Stimulated activated memory B cell treated with anti-CD40 and anti-IgM and Interleukin-4, amounts not matched to agents 10 μg/mL and 1 μg/mL and 100 μg/mL, for 72 hours (primary cell): ENCODE results near the gene WDR70.
A peak's percentile ranks its signal among the peaks of the same experiment; 100 is the strongest.
"Not testable (repeated sequence)": the region's sequence is repeated elsewhere in the genome, so short reads cannot be mapped to it uniquely, and the experiment has no call there.

Experiments used
- ATAC-seq: fragments of 150-1000 bp; cut with Tn5 transposase; 2 replicates; pipeline ENCODE4 v1.10.0; 2021
- H3K27ac Mint-ChIP-seq: one replicate; pipeline ENCODE4 v1.8.0; 2022; ENCODE audit warnings: mild to moderate bottlenecking, mixed read lengths
- H3K27me3 Mint-ChIP-seq: one replicate; pipeline ENCODE4 v1.8.0; 2022; ENCODE audit warnings: mixed read lengths
- H3K36me3 Mint-ChIP-seq: one replicate; pipeline ENCODE4 v1.8.0; 2022; ENCODE audit warnings: mixed read lengths
- H3K4me1 Mint-ChIP-seq: one replicate; pipeline ENCODE4 v1.8.0; 2022; ENCODE audit warnings: mixed read lengths
- H3K4me3 Mint-ChIP-seq: one replicate; pipeline ENCODE4 v1.8.0; 2022; ENCODE audit warnings: mild to moderate bottlenecking, moderate library complexity, mixed read lengths
- H3K9me3 Mint-ChIP-seq: one replicate; pipeline ENCODE4 v1.8.0; 2022; ENCODE audit warnings: mixed read lengths

The WDR70 gene

DNA sequence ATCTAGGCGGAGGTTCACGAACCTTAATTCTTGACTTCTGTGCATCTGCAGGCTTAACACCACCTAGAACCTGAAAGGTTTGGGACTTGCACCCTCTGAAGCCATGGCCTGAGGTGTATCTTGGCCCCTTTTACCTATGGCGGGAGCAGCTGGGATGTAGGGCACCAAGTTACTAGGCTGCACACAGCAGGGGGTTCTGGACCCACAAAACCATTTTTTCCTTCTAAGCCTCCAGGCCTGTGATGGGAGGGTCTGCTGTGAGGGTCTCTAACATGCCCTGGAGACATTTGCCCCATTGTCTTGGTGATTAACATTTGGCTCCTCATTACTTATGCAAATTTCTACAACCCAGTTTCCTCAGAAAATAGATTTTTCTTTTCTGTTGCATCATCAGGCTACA is 102.3 kb downstream of the WDR70 start:
- H3K27ac Mint-ChIP-seq, H3K4me1 Mint-ChIP-seq, ATAC-seq, H3K9me3 Mint-ChIP-seq, H3K4me3 Mint-ChIP-seq, H3K27me3 Mint-ChIP-seq: not testable (repeated sequence)
- peaks cover 86% of the 10 kb centered on the region for H3K36me3 Mint-ChIP-seq

DNA sequence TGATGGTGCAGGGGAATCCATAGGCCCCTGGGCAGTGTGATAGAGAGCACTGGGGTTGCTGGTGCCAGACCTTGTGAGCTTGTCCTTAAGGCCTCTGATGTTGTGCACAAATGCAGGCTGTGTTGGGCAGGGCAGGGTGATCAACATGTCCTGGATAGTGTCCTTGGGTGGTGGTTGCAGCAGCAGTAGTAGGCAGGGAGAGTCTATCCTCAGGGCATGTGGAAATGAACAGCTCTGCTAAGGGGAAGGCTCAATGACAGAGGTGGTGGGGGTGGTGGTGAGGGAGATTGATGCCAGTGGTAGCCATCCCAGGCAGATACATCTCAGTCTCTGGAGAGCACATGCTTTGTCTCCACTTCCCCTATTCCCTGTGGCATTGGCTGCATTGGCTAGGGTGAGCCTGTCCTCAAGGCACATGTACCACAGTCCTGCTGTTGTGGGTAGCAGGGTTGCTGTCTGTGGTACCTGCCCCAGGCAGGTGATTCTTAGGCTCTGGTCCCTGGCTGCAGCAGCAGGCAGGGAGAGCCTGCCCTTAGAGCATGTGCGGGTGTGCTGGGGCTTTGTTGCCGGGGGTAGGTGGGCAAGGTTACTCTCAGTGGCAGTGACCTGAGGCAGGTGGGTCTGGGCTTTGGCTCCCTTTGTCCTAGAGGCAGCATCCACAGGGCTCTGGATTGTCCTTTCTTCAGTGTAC is 111.1 kb downstream of the WDR70 start:
- no peak for ATAC-seq
- Mint-ChIP-seq H3K27me3 (no peaks in the 10 kb centered on the region), H3K27ac (no peak overlapping the region), H3K4me1 (no peaks in the 10 kb centered on the region), H3K36me3 (peaks cover 56% of the 10 kb centered on the region), H3K4me3 (no peak overlapping the region), H3K9me3 (peaks cover 12% of the 10 kb centered on the region)

DNA sequence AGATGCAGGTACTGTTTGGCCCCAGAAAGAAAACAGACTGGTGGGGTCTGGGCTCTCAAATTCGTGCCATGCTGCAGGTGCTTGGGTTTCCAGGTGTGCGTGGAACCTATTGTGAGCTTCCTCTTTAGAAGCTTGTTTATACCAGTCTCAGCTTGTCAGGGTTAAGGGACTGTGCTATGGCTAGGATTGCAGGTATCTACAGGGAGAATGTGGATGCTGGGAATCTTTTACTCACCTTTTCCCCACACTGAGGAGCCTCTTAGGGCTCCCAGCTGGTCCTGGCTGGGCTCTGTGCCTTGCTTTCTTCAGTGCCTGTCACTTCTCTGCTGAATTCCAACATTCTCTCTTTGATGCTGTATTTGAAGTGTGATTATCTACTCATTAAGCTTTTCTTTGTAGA is 111.8 kb downstream of the WDR70 start:
- Mint-ChIP-seq H3K4me3 (no peak overlapping the region), H3K4me1 (no peaks in the 10 kb centered on the region), H3K27me3 (no peaks in the 10 kb centered on the region), H3K36me3 (peaks cover 61% of the 10 kb centered on the region), H3K9me3 (peaks cover 13% of the 10 kb centered on the region), H3K27ac (no peak overlapping the region)
- ATAC-seq, result no peak

DNA sequence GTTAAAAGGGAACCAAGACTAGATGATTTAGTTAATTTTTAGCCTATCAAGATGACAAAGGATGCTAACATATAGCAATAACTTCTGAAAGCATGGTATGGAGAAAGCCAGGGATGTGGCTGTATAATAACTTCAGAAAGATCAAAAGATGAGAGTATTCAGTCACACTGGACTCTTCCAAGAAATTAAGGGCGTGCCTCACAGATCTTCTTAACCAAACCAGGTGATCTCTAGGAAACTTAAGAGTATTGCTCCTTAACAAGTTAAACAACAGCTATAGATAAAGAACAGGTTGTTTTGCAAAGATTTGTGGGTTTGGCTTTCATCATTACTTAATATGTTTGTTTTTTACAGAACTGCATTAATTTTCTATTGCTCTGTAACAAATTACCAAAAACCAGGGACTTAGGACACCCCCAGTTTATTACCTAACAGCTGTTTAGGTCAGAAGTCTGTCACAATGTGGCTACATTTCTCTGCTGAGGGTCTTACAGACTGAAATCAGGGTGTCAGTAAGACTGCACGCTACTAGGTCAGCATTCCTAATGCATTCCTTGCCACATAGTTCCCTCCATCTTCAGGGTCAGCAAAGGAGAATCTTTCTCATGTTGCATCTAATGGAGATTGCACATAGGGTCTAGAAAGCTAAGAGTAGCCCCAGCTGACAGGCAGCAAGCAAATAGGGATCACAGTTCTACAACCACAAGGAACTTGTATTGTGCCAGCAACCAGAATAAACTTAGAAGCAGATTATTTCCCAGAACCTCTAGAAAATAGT is 113.8 kb downstream of the WDR70 start:
- no peak overlapping the region for H3K4me3 Mint-ChIP-seq
- no peaks in the 10 kb centered on the region for H3K27me3 Mint-ChIP-seq
- H3K36me3 Mint-ChIP-seq, result peaks cover 60% of the 10 kb centered on the region
- H3K4me1 Mint-ChIP-seq, result no peaks in the 10 kb centered on the region
- H3K9me3 Mint-ChIP-seq, result peaks cover 12% of the 10 kb centered on the region
- ATAC-seq, result no peak
- H3K27ac Mint-ChIP-seq, result no peak overlapping the region

DNA sequence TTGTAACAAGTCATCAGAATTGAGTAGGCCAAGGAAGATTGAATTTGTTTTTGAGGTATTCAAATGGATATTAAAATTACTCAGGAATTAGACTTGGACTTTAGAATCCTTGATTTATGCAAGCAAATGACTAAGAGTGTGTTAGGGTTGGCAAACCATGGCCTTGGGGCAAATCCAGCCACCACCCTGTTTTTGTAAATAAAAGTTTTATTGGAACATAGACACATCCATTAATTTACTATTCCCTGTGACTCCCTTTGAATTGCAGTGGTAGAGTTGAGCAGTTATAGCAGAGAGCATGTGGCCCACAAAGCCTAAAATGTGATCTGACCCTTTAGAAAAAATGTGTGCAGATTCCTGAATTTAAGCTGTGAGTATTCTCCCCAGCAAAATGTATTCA is 115.6 kb downstream of the WDR70 start:
- Mint-ChIP-seq H3K27me3 (no peaks in the 10 kb centered on the region), H3K27ac (no peak overlapping the region), H3K9me3 (peaks cover 3% of the 10 kb centered on the region), H3K36me3 (peaks cover 62% of the 10 kb centered on the region), H3K4me1 (no peaks in the 10 kb centered on the region), H3K4me3 (no peak overlapping the region)
- ATAC-seq, result no peak

DNA sequence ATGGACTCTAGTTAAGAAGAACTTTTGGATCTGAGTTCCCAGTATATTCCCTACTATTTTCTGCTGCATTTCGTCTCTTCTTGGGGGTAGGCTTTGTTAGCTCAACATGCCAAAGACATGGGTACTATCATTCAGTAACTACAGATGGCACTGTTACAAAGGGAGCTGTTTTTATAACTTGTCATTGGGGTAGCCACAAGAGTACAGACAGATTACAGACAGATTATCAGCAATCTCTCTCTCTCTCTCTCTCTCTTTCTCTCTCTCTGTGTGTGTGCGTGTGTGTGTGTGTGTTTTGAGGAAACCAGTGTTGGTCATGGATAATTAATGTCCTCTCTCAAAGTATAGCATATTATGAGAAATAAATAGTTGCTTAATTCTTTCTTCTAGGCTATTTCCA is 116.1 kb downstream of the WDR70 start:
- ATAC-seq, result no peak
- H3K9me3 Mint-ChIP-seq, result peaks cover 3% of the 10 kb centered on the region
- no peak overlapping the region for H3K27ac Mint-ChIP-seq
- H3K4me3 Mint-ChIP-seq, result no peak overlapping the region
- no peaks in the 10 kb centered on the region for H3K4me1 Mint-ChIP-seq
- no peaks in the 10 kb centered on the region for H3K27me3 Mint-ChIP-seq
- peaks cover 64% of the 10 kb centered on the region for H3K36me3 Mint-ChIP-seq

DNA sequence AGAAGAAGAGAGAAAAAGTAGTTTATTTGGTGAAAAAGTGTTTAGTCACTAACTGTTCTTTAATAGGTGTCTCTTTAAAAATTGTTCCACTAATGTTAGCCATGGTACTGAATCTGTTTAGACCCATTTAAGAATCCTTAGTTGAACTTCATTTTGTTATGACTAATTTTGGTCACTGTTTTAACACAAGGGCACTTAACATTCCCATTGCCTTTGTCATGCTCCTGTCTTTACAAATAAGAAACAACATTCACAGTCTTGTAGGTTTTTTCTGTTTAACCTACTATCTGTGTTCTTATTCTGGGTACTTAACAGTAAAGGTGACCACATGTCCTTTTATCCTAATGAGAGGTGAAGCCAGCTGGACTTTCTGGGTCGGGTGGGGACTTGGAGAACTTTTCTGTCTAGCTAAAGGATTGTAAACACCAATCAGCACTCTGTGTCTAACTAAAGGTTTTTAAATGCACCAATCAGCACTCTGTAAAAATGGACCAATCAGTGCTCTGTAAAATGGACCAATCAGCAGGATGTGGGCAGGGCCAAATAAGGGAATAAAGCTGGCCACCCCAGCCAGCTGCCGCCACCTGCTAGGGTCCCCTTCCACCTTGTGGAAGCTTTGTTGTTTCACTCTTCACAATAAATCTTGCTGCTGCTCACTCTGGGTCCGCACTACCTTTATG is 116.7 kb downstream of the WDR70 start:
- Mint-ChIP-seq H3K36me3 (peaks cover 63% of the 10 kb centered on the region), H3K4me3 (no peak overlapping the region), H3K27me3 (no peaks in the 10 kb centered on the region), H3K27ac (no peak overlapping the region), H3K9me3 (peaks cover 3% of the 10 kb centered on the region), H3K4me1 (no peaks in the 10 kb centered on the region)
- ATAC-seq, result no peak

DNA sequence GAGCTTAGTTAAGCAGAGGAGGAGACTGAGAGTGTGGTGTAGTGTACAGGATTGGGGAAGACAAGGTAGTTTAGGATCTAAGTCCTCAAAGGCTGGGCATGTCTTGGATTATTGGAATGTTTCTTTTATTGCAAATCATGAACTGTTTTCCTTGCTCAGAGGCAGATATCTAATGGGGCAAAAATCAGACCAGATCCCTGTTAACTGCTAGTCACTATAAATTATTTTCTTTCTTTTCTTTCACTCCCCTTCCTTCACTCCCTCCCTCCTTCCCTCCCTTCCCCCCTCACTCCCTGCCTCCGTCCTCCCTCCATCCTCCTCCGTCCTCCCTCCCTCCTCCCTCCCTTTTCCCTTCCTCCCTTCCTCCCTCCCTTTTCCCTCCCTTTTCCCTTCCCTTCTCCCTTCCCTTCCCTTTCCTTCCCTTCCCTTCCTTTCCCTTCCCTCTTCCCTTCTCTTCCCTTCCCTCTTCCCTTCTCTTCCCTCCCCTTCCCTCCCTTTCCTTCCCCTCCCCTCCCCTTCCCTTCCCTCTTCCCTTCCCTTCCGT is 117.9 kb downstream of the WDR70 start:
- Mint-ChIP-seq H3K4me3 (no peak overlapping the region), H3K27me3 (no peaks in the 10 kb centered on the region), H3K9me3 (peaks cover 3% of the 10 kb centered on the region), H3K36me3 (peaks cover 73% of the 10 kb centered on the region), H3K4me1 (no peaks in the 10 kb centered on the region), H3K27ac (no peak overlapping the region)
- no peak for ATAC-seq

DNA sequence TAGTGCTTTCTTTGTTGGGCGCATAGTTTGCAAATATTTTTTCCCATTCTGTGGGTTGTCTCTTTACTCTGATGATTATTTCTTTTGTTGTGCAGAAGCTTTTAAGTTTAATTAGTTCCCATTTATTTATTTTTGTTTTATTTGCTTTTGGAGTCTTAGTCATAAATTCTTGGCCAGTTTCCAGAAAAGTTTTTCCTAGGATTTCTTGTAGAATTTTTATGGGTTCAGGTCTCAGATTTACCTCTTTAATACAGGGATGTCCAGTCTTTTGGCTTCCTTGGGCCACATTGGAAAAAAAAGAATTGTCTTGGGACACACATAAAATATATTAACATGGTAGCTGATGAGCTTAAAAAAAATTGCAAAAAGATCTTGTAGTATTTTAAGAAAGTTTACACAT is 122.0 kb downstream of the WDR70 start:
- Mint-ChIP-seq H3K27me3 (no peaks in the 10 kb centered on the region), H3K4me3 (no peak overlapping the region), H3K36me3 (peaks cover 78% of the 10 kb centered on the region), H3K27ac (no peak overlapping the region), H3K4me1 (peaks cover 7% of the 10 kb centered on the region), H3K9me3 (peaks cover 3% of the 10 kb centered on the region)
- ATAC-seq, result no peak

DNA sequence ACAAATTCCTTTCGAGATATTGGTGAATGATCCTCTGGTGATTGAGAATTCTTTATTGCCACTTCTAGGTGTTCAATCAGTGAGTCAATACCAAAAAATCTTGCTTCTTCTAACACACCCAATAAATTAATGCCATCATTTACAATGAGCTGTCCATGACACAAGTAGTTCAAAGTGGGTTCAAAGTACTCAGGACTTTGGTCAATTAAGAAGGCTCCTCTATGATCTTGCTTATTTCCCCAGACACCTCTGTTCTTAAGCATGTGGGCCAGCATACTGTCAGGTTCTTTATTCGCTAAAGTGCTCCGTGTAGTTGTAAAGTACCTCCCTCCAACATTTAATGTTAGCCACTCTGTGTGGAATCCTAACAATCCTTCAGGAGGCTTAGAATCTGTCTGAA is 127.1 kb downstream of the WDR70 start:
- no peak for ATAC-seq
- H3K4me1 Mint-ChIP-seq, result peaks cover 7% of the 10 kb centered on the region
- no peak overlapping the region for H3K4me3 Mint-ChIP-seq
- peaks cover 8% of the 10 kb centered on the region for H3K9me3 Mint-ChIP-seq
- no peak overlapping the region for H3K27ac Mint-ChIP-seq
- no peaks in the 10 kb centered on the region for H3K27me3 Mint-ChIP-seq
- peaks cover 73% of the 10 kb centered on the region for H3K36me3 Mint-ChIP-seq

DNA sequence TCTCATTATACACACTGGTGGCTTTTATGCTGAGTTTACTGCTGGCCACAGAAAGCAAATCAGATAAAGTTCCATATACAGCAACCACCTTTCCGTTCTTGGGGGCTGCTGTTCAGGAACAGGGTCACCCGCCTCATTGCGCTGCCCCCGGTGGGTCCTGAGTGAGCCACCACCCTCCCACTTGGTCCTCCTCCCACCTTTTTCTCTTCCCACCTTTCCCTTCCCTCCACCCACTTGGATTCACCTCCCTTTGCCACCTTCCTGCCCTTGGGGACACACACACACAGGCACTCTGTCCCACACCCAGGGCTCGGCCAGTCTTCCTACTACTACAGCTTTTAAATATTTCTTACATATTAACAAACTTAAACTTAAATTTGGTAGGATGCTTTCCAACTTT is 127.6 kb downstream of the WDR70 start:
- H3K27me3 Mint-ChIP-seq, result no peaks in the 10 kb centered on the region
- H3K4me3 Mint-ChIP-seq, result no peak overlapping the region
- H3K36me3 Mint-ChIP-seq, result peaks cover 73% of the 10 kb centered on the region
- H3K27ac Mint-ChIP-seq, result no peak overlapping the region
- H3K9me3 Mint-ChIP-seq, result peaks cover 8% of the 10 kb centered on the region
- peaks cover 7% of the 10 kb centered on the region for H3K4me1 Mint-ChIP-seq
- no peak for ATAC-seq

DNA sequence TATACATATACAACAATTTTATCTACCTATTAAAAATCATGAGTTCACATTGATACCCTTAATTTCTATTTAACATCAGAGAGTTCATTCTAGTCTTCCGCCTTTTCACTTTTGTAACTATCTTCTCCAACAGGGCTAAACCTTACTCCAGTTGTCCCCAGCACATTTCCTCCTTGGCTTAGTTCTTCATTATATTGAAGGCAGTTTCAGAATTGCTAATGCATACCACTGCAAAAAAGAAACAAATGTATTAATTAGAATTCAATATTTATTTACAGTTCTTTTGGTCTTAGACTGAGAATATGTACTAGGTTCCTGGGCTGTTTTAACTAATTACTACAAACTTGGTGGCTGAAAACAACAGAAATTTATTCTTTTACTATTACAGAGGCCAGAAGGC is 132.5 kb downstream of the WDR70 start:
- Mint-ChIP-seq H3K27me3 (no peaks in the 10 kb centered on the region), H3K4me3 (no peak overlapping the region), H3K36me3 (peaks cover 72% of the 10 kb centered on the region), H3K4me1 (no peaks in the 10 kb centered on the region), H3K9me3 (peaks cover 3% of the 10 kb centered on the region), H3K27ac (no peak overlapping the region)
- no peak for ATAC-seq

DNA sequence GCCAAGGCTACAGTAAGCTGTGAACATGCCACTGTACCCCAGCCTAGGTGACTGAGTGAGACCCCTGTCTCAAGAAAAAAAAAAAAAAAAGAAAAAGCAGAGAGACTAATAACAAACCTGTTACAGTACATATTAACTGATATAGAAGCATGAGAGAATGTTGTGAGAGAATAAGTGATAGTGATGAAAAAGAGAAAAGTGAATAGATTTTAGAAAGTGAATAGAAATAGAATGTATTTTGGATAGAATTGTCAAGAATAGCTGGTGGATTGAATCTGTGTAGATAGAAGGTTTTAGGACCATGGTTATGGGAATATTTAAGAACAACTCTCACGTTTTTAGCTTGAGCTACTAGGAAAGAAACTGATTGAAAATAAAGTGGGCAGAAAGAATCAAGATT is 135.8 kb downstream of the WDR70 start:
- Mint-ChIP-seq H3K27me3 (no peaks in the 10 kb centered on the region), H3K4me3 (no peak overlapping the region), H3K9me3 (peaks cover 3% of the 10 kb centered on the region), H3K36me3 (peaks cover 64% of the 10 kb centered on the region), H3K4me1 (no peaks in the 10 kb centered on the region), H3K27ac (peak overlapping the region; percentile 30)
- no peak for ATAC-seq

DNA sequence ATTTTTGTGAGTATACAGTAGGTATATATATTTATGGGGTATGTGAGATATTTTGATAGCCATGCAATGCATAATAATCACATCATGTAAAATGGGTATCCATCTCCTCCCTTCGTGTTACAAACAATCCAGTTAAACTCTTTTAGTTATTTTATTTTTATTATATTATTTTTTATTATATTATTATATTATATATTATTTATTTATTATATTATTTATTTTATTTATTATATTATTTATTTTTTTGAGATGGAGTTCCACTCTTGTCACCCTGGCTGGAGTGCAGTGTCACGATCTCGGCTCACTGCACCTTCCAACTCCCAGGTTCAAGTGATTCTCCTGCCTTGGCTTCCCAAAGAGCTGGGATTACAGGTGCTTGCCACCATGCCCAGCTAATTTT is 138.6 kb downstream of the WDR70 start:
- Mint-ChIP-seq H3K4me1 (no peaks in the 10 kb centered on the region), H3K4me3 (no peak overlapping the region), H3K27me3 (no peaks in the 10 kb centered on the region), H3K36me3 (peaks cover 51% of the 10 kb centered on the region), H3K9me3 (peaks cover 3% of the 10 kb centered on the region), H3K27ac (no peak overlapping the region)
- no peak for ATAC-seq

DNA sequence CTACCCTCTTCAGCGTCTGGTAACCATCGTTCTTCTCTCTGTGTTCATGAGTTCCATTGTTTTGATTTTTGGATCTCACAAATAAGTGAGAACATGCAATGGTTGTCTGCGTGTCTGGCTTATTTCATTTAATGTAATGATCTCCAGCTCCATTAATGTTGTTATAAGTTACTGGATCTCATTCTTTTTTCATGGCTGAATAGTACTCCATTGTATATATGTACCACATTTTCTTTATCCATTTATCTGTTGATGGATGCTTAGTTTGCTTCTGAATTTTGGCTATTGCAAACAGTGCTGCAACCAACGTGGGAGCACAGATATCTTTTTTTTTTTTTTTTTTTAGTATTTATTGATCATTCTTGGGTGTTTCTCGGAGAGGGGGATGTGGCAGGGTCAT is 139.2 kb downstream of the WDR70 start:
- H3K9me3 Mint-ChIP-seq, H3K27me3 Mint-ChIP-seq, ATAC-seq, H3K27ac Mint-ChIP-seq, H3K4me1 Mint-ChIP-seq, H3K4me3 Mint-ChIP-seq: not testable (repeated sequence)
- peaks cover 47% of the 10 kb centered on the region for H3K36me3 Mint-ChIP-seq
